ENCODE results near the gene WDFY3. TPM values are rescaled to one million over a fixed set of nuclear protein-coding genes. Genes with fewer than 3 reads are reported as not detected.

The WDFY3 gene
- total and polyA plus RNA-seq, 2 of the 13 experiments (the other 11 are each of a cell fraction or from before 2014, with no cell fraction given), result 16.7 to 24.5 TPM

DNA sequence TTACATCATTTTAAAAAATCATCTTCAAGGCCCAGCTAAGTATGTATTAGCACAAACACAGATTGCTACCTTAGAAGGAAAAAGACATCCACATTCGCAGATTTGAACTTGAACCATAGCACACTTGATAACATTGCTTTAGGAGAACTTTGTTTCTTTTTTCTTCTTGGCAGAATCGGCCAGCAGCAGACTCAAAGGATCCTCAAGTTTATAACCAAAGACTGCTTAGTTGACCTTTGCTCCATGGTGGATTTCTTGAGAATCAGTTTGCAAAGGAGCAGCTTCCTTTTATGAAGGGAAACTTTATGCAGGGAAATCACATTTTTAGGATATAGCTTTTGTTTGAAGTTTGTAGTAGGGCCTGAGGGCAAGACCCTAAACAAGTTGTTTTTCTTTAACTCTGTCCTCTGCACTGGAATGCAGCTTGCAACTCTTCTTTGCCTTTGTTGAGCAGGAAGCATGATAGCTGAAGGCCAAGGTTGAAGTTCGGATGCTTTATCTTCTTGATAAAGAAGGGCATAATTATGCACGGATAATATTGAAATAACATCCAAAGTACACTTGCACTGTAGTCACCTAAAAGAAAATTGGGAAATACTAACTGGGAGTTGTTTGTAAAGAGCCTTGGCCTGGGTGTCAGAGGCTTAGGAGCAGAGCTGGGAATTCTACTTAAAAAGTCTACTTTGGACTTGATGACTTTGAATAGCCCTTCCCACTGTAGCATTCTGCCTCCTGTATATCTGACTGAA is 305.1 kb downstream of the WDFY3 start (continued):
- TF ChIP-seq CEBPB (IDR thresholded peaks at IDR 0.05; ENCODE audit: borderline replicate concordance, low read depth, low read length) (peak; percentile 27; the same call in 1 of the 2 replicates), CBX1 (IDR thresholded peaks at IDR 0.05; ENCODE audit: low read depth) (no peak), FOXA3 (CRISPR knock-in tag; IDR thresholded peaks at IDR 0.05) (peak; percentile 29; the same call in 1 of the 2 replicates), ETV6 (CRISPR knock-in tag; conservative IDR thresholded peaks at IDR 0.05) (no peak), ZNF546 (CRISPR knock-in tag; conservative IDR thresholded peaks at IDR 0.05) (no peak), CEBPG (CRISPR knock-in tag; IDR thresholded peaks at IDR 0.05) (peak; percentile 46), ZSCAN12 (CRISPR knock-in tag; IDR thresholded peaks at IDR 0.05) (no peak), ZMYM2 (CRISPR knock-in tag; IDR thresholded peaks at IDR 0.05) (no peak), EZH2 (conservative IDR thresholded peaks at IDR 0.05; ENCODE audit: low read depth, low read length) (no peak), KLF12 (CRISPR knock-in tag; IDR thresholded peaks at IDR 0.05; ENCODE audit: borderline replicate concordance) (no peak), NR2F1 (CRISPR knock-in tag; IDR thresholded peaks at IDR 0.05) (no peak), MIXL1 (CRISPR knock-in tag; IDR thresholded peaks at IDR 0.05) (0 out of 2 replicates have a peak, but pooled peaks have one; percentile 42), ZFAT (CRISPR knock-in tag; conservative IDR thresholded peaks at IDR 0.05) (no peak), HHEX (CRISPR knock-in tag; IDR thresholded peaks at IDR 0.05) (no peak), ZNF326 (CRISPR knock-in tag; IDR thresholded peaks at IDR 0.05; ENCODE audit: borderline replicate concordance) (no peak), NCOA2 (CRISPR knock-in tag; IDR thresholded peaks at IDR 0.05) (peak; percentile 80), NONO (IDR thresholded peaks at IDR 0.05) (no peak), NONO (CRISPR knock-in tag; conservative IDR thresholded peaks at IDR 0.05) (0 out of 2 replicates have a peak, but pooled peaks have one; percentile 31)
- TF ChIP-seq, protein P1, sequence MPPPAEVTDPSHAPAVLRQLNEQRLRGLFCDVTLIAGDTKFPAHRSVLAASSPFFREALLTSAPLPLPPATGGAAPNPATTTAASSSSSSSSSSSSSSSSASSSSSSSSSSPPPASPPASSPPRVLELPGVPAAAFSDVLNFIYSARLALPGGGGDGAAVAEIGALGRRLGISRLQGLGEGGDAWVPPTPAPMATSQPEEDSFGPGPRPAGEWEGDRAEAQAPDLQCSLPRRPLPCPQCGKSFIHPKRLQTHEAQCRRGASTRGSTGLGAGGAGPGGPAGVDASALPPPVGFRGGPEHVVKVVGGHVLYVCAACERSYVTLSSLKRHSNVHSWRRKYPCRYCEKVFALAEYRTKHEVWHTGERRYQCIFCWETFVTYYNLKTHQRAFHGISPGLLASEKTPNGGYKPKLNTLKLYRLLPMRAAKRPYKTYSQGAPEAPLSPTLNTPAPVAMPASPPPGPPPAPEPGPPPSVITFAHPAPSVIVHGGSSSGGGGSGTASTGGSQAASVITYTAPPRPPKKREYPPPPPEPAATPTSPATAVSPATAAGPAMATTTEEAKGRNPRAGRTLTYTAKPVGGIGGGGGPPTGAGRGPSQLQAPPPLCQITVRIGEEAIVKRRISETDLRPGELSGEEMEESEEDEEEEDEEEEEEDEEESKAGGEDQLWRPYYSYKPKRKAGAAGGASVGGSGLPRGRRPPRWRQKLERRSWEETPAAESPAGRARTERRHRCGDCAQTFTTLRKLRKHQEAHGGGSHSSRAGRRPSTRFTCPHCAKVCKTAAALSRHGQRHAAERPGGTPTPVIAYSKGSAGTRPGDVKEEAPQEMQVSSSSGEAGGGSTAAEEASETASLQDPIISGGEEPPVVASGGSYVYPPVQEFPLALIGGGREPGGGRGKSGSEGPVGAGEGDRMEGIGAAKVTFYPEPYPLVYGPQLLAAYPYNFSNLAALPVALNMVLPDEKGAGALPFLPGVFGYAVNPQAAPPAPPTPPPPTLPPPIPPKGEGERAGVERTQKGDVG (CRISPR knock-in tag; IDR thresholded peaks at IDR 0.05; ENCODE audit: borderline replicate concordance), result no peak
- TF ChIP-seq, protein P2, sequence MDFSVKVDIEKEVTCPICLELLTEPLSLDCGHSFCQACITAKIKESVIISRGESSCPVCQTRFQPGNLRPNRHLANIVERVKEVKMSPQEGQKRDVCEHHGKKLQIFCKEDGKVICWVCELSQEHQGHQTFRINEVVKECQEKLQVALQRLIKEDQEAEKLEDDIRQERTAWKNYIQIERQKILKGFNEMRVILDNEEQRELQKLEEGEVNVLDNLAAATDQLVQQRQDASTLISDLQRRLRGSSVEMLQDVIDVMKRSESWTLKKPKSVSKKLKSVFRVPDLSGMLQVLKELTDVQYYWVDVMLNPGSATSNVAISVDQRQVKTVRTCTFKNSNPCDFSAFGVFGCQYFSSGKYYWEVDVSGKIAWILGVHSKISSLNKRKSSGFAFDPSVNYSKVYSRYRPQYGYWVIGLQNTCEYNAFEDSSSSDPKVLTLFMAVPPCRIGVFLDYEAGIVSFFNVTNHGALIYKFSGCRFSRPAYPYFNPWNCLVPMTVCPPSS (IDR thresholded peaks at IDR 0.05), result no peak
- TF ChIP-seq, protein P3, sequence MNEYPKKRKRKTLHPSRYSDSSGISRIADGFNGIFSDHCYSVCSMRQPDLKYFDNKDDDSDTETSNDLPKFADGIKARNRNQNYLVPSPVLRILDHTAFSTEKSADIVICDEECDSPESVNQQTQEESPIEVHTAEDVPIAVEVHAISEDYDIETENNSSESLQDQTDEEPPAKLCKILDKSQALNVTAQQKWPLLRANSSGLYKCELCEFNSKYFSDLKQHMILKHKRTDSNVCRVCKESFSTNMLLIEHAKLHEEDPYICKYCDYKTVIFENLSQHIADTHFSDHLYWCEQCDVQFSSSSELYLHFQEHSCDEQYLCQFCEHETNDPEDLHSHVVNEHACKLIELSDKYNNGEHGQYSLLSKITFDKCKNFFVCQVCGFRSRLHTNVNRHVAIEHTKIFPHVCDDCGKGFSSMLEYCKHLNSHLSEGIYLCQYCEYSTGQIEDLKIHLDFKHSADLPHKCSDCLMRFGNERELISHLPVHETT (CRISPR knock-in tag; conservative IDR thresholded peaks at IDR 0.05), result no peak
- TF ChIP-seq, protein P4, sequence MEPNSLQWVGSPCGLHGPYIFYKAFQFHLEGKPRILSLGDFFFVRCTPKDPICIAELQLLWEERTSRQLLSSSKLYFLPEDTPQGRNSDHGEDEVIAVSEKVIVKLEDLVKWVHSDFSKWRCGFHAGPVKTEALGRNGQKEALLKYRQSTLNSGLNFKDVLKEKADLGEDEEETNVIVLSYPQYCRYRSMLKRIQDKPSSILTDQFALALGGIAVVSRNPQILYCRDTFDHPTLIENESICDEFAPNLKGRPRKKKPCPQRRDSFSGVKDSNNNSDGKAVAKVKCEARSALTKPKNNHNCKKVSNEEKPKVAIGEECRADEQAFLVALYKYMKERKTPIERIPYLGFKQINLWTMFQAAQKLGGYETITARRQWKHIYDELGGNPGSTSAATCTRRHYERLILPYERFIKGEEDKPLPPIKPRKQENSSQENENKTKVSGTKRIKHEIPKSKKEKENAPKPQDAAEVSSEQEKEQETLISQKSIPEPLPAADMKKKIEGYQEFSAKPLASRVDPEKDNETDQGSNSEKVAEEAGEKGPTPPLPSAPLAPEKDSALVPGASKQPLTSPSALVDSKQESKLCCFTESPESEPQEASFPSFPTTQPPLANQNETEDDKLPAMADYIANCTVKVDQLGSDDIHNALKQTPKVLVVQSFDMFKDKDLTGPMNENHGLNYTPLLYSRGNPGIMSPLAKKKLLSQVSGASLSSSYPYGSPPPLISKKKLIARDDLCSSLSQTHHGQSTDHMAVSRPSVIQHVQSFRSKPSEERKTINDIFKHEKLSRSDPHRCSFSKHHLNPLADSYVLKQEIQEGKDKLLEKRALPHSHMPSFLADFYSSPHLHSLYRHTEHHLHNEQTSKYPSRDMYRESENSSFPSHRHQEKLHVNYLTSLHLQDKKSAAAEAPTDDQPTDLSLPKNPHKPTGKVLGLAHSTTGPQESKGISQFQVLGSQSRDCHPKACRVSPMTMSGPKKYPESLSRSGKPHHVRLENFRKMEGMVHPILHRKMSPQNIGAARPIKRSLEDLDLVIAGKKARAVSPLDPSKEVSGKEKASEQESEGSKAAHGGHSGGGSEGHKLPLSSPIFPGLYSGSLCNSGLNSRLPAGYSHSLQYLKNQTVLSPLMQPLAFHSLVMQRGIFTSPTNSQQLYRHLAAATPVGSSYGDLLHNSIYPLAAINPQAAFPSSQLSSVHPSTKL (CRISPR knock-in tag; IDR thresholded peaks at IDR 0.05), result peak; percentile 56; the same call in 1 of the 2 replicates
